ENCODE measurements around the gene SNX3.

- TF ChIP-seq POLR2AphosphoS5 (IDR thresholded peaks at IDR 0.05) (no peak), POLR2A (IDR thresholded peaks at IDR 0.05) (no peak), CTCF (IDR thresholded peaks at IDR 0.05 in 8 of 11, conservative IDR thresholded peaks at IDR 0.05 in 3 of 11) (no peak)
Observed at GRCh38 chr6:108179741-108180140, 81.1 kb downstream of the SNX3 start.
